ENCODE data around the gene STKLD1.
"Not testable (repeated sequence)": the region's sequence is repeated elsewhere in the genome, so short reads cannot be mapped to it uniquely, and the experiment has no call there.

Gene STKLD1

GRCh38 chr9:133448487-133448972 lies 72.4 kb downstream of the STKLD1 start:
- no peaks in the 10 kb centered on the region for H3K9me3 ChIP-seq (ENCODE audit: control insufficient read depth, insufficient read depth, low read length)
- H3K36me3 ChIP-seq (ENCODE audit: control insufficient read depth, insufficient read depth, low read length), result no peaks in the 10 kb centered on the region
- H3K27me3 ChIP-seq (ENCODE audit: control insufficient read depth, insufficient read depth, low read length), result no peaks in the 10 kb centered on the region
- no peak overlapping the region for H3K27ac ChIP-seq (ENCODE audit: low read depth, low read length)
- H3K9ac ChIP-seq (ENCODE audit: low read depth, low read length), result no peak overlapping the region
- H3K4me1 ChIP-seq (ENCODE audit: control insufficient read depth, insufficient read depth, low read length), result no peaks in the 10 kb centered on the region
- no peak overlapping the region for H3K4me3 ChIP-seq (ENCODE audit: low read depth, low read length)

DNA sequence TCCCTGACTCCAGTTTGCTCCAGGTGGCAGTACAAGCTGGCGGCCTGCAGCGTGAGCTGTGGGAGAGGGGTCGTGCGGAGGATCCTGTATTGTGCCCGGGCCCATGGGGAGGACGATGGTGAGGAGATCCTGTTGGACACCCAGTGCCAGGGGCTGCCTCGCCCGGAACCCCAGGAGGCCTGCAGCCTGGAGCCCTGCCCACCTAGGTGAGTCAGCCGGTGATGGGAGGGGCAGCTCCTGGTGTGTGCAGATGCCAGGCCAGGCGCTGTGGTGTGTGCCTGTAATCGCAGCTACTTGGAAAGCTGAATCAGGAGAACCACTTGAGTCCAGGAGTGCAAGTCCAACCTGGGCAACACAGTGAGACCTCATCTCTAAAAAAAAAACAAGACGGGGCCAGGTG lies 73.6 kb downstream of the STKLD1 start:
- no peaks in the 10 kb centered on the region for H3K9me3 ChIP-seq (ENCODE audit: control insufficient read depth, insufficient read depth, low read length)
- H3K4me1 ChIP-seq (ENCODE audit: control insufficient read depth, insufficient read depth, low read length), result no peaks in the 10 kb centered on the region
- no peaks in the 10 kb centered on the region for H3K36me3 ChIP-seq (ENCODE audit: control insufficient read depth, insufficient read depth, low read length)
- H3K4me3 ChIP-seq (ENCODE audit: low read depth, low read length), result no peak overlapping the region
- H3K27ac ChIP-seq (ENCODE audit: low read depth, low read length), result no peak overlapping the region
- no peaks in the 10 kb centered on the region for H3K27me3 ChIP-seq (ENCODE audit: control insufficient read depth, insufficient read depth, low read length)
- no peak overlapping the region for H3K9ac ChIP-seq (ENCODE audit: low read depth, low read length)

GRCh38 chr9:133451865-133452264 lies 75.7 kb downstream of the STKLD1 start:
- H3K27me3 ChIP-seq (ENCODE audit: control insufficient read depth, insufficient read depth, low read length); H3K4me1 ChIP-seq (ENCODE audit: control insufficient read depth, insufficient read depth, low read length); H3K4me3 ChIP-seq (ENCODE audit: low read depth, low read length); H3K27ac ChIP-seq (ENCODE audit: low read depth, low read length); H3K9me3 ChIP-seq (ENCODE audit: control insufficient read depth, insufficient read depth, low read length); H3K36me3 ChIP-seq (ENCODE audit: control insufficient read depth, insufficient read depth, low read length); H3K9ac ChIP-seq (ENCODE audit: low read depth, low read length): not testable (repeated sequence)

DNA sequence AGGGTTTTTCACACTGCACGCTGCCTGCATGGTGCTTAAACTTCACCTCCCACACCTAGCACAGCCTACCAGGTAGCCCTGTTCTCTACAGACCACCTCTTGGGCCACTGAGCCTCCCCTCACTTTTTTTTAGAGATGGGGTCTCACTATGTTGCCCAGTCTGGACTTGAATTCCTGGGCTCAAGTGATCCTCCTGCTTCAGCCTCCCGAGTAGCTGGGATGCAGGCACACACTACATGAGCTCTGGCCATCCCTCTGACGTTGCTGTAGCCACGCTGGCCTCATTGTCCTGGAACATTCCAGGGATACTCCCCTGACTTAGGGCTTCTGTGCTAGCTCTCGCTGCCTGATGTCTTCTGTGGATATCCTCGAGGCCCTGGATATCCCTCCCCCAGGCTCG lies 76.4 kb downstream of the STKLD1 start:
- Histone ChIP-seq H3K36me3 (ENCODE audit: control insufficient read depth, insufficient read depth, low read length) (no peaks in the 10 kb centered on the region), H3K9me3 (ENCODE audit: control insufficient read depth, insufficient read depth, low read length) (no peaks in the 10 kb centered on the region), H3K27ac (ENCODE audit: low read depth, low read length) (no peak overlapping the region), H3K27me3 (ENCODE audit: control insufficient read depth, insufficient read depth, low read length) (no peaks in the 10 kb centered on the region), H3K4me3 (ENCODE audit: low read depth, low read length) (no peak overlapping the region), H3K9ac (ENCODE audit: low read depth, low read length) (no peak overlapping the region), H3K4me1 (ENCODE audit: control insufficient read depth, insufficient read depth, low read length) (no peaks in the 10 kb centered on the region)

- Histone ChIP-seq H3K9me3 (ENCODE audit: control insufficient read depth, insufficient read depth, low read length) (no peaks in the 10 kb centered on the region), H3K9ac (ENCODE audit: low read depth, low read length) (no peak overlapping the region), H3K36me3 (ENCODE audit: control insufficient read depth, insufficient read depth, low read length) (no peaks in the 10 kb centered on the region), H3K27me3 (ENCODE audit: control insufficient read depth, insufficient read depth, low read length) (no peaks in the 10 kb centered on the region), H3K27ac (ENCODE audit: low read depth, low read length) (no peak overlapping the region), H3K4me1 (ENCODE audit: control insufficient read depth, insufficient read depth, low read length) (no peaks in the 10 kb centered on the region), H3K4me3 (ENCODE audit: low read depth, low read length) (no peak overlapping the region)
These were observed 77.5 kb downstream of the STKLD1 start for GRCh38 chr9:133453651-133454050.

- Histone ChIP-seq H3K27ac (ENCODE audit: low read depth, low read length) (no peak overlapping the region), H3K9me3 (ENCODE audit: control insufficient read depth, insufficient read depth, low read length) (no peaks in the 10 kb centered on the region), H3K9ac (ENCODE audit: low read depth, low read length) (no peak overlapping the region), H3K4me3 (ENCODE audit: low read depth, low read length) (no peak overlapping the region), H3K27me3 (ENCODE audit: control insufficient read depth, insufficient read depth, low read length) (no peaks in the 10 kb centered on the region), H3K36me3 (ENCODE audit: control insufficient read depth, insufficient read depth, low read length) (no peaks in the 10 kb centered on the region), H3K4me1 (ENCODE audit: control insufficient read depth, insufficient read depth, low read length) (0 out of 2 replicates have a peak, but pooled peaks cover 5% of the 10 kb centered on the region)
These were observed 78.2 kb downstream of the STKLD1 start for GRCh38 chr9:133454325-133454724.

GRCh38 chr9:133454943-133455673 lies 78.9 kb downstream of the STKLD1 start:
- Histone ChIP-seq H3K27ac (ENCODE audit: low read depth, low read length) (no peak overlapping the region), H3K27me3 (ENCODE audit: control insufficient read depth, insufficient read depth, low read length) (no peaks in the 10 kb centered on the region), H3K9ac (ENCODE audit: low read depth, low read length) (no peak overlapping the region), H3K9me3 (ENCODE audit: control insufficient read depth, insufficient read depth, low read length) (no peaks in the 10 kb centered on the region), H3K4me1 (ENCODE audit: control insufficient read depth, insufficient read depth, low read length) (0 out of 2 replicates have a peak, but pooled peaks cover 5% of the 10 kb centered on the region), H3K4me3 (ENCODE audit: low read depth, low read length) (no peak overlapping the region), H3K36me3 (ENCODE audit: control insufficient read depth, insufficient read depth, low read length) (no peaks in the 10 kb centered on the region)

Data from HUES48 (cell line).